Lower lobe of right lung (tissue), 2 donors: ENCODE measurements around the gene SSBP2. TPM values are rescaled to one million over a fixed set of nuclear protein-coding genes. Genes with fewer than 3 reads are reported as not detected.

ENCODE experiments used
- ATAC-seq, 2 donors: fragments of 200-7000 bp; cut with Tn5 transposase; one replicate each; pipeline ENCODE4 v1.9.1; 2020 to 2022; ENCODE audit warnings: mild to moderate bottlenecking in 2 of 2, moderate library complexity in 2 of 2
- DNase-seq: peaks from one replicate; pipeline ENCODE4 v3.0.0-alpha.2; 2020
- H3K27ac ChIP-seq: fragments of 200-600 bp; one replicate; pipeline ENCODE4 v1.8.0; 2022
- H3K27me3 ChIP-seq: fragments of 200-600 bp; one replicate; pipeline ENCODE4 v1.8.0; 2022; ENCODE audit warnings: low read depth
- H3K36me3 ChIP-seq: fragments of 200-600 bp; one replicate; pipeline ENCODE4 v1.8.0; 2022; ENCODE audit warnings: mild to moderate bottlenecking
- H3K4me1 ChIP-seq: fragments of 200-600 bp; one replicate; pipeline ENCODE4 v1.8.0; 2022
- H3K4me3 ChIP-seq: fragments of 200-600 bp; one replicate; pipeline ENCODE4 v1.8.0; 2022; ENCODE audit warnings: mild to moderate bottlenecking
- H3K9me3 ChIP-seq: fragments of 200-600 bp; one replicate; pipeline ENCODE4 v1.8.0; 2022
- intact Hi-C: fragments of 100-400 bp; cut with DNase I; formaldehyde crosslinking; loops from one replicate; pipeline ENCODE4 v1.11.0; 2022
- total RNA-seq: library from RNA; stranded (reverse); fragmentation: NEBNext Ultra II Directional; extraction: Animal tissue kit (Norgen Biotek cat#: 25700); gene quantifications from one replicate; pipeline ENCODE4 v1.2.1, GENCODE V29; 2021
- TF ChIP-seq, protein P1 (sequence below): fragments of 200-600 bp; IDR thresholded peaks from one replicate; pipeline ENCODE4 v1.8.0; 2022; ENCODE audit warnings: antibody characterized with exemption, mild to moderate bottlenecking
- donor health status: DM: no; HTN: yes; CAD: no; lungs with severe emphysema.

Gene SSBP2
- total RNA-seq, 1 donor from 2014 or later, result 41.1 TPM

DNA sequence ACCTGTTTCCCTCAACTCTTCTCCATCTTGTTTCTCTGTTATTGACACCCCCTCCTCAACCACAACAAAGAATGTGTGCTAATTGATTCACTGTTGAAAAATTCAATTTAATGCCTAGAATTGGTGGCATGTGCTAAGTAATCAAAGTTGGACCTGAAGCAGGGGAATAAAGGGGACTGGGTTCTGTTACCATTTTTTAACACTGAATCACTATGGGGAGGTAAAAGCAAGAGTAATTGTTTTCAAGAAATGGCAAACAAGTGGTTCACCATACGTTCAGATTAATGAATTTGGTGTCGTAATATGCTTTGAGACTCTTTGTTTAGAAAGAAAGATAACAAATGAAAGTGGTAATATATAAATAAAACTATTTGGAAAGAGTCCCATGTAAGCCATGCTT is 17.0 kb upstream of the SSBP2 start:
- H3K4me3 ChIP-seq, result no peak overlapping the region
- no peak overlapping the region for H3K27ac ChIP-seq
- intact Hi-C loops, result no loop called here
- no peaks in the 10 kb centered on the region for H3K27me3 ChIP-seq
- H3K4me1 ChIP-seq, result peaks cover 5% of the 10 kb centered on the region
- no peaks in the 10 kb centered on the region for H3K9me3 ChIP-seq
- H3K36me3 ChIP-seq, result no peaks in the 10 kb centered on the region
- no peak for DNase-seq
- no peak for ATAC-seq
- TF ChIP-seq, protein P1, sequence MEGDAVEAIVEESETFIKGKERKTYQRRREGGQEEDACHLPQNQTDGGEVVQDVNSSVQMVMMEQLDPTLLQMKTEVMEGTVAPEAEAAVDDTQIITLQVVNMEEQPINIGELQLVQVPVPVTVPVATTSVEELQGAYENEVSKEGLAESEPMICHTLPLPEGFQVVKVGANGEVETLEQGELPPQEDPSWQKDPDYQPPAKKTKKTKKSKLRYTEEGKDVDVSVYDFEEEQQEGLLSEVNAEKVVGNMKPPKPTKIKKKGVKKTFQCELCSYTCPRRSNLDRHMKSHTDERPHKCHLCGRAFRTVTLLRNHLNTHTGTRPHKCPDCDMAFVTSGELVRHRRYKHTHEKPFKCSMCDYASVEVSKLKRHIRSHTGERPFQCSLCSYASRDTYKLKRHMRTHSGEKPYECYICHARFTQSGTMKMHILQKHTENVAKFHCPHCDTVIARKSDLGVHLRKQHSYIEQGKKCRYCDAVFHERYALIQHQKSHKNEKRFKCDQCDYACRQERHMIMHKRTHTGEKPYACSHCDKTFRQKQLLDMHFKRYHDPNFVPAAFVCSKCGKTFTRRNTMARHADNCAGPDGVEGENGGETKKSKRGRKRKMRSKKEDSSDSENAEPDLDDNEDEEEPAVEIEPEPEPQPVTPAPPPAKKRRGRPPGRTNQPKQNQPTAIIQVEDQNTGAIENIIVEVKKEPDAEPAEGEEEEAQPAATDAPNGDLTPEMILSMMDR, result no peak

GRCh38 chr5:81767097-81767496 is 16.2 kb upstream of the SSBP2 start:
- H3K4me3 ChIP-seq, result no peak overlapping the region

DNA sequence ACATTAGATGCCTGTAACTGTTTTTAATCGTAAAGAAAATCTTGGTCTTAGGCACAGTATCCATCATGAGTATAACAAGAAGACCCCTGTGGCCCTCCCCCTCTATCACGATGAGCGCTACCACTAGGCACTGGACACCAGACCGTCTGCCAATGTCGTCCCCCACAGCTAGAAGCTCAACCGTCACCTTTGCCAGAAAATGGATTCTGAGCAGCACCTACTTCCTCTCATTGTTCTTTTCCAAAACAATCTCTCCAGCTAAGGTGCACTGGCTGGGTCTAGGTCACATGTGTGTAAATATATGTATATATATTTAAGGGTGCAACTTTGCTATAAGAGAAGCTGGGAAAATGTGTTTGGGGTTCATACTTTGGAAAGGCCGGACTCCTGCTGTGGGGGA is 15.7 kb upstream of the SSBP2 start:
- H3K4me3 ChIP-seq, result no peak overlapping the region
- DNase-seq, result no peak
- no peaks in the 10 kb centered on the region for H3K36me3 ChIP-seq
- H3K4me1 ChIP-seq, result peaks cover 7% of the 10 kb centered on the region
- H3K27me3 ChIP-seq, result no peaks in the 10 kb centered on the region
- no peak for ATAC-seq
- intact Hi-C loops, result no loop called here
- TF ChIP-seq, protein P1, result no peak
- no peaks in the 10 kb centered on the region for H3K9me3 ChIP-seq
- no peak overlapping the region for H3K27ac ChIP-seq

More at GRCh38 chr5:81767097-81767496, 16.2 kb upstream of the SSBP2 start:
- Histone ChIP-seq H3K36me3 (no peaks in the 10 kb centered on the region), H3K27ac (no peak overlapping the region), H3K4me1 (peaks cover 7% of the 10 kb centered on the region), H3K27me3 (no peaks in the 10 kb centered on the region), H3K9me3 (no peaks in the 10 kb centered on the region)
- no peak for ATAC-seq
- intact Hi-C loops, result no loop called here
- TF ChIP-seq, protein P1, result no peak
- DNase-seq, result no peak

DNA sequence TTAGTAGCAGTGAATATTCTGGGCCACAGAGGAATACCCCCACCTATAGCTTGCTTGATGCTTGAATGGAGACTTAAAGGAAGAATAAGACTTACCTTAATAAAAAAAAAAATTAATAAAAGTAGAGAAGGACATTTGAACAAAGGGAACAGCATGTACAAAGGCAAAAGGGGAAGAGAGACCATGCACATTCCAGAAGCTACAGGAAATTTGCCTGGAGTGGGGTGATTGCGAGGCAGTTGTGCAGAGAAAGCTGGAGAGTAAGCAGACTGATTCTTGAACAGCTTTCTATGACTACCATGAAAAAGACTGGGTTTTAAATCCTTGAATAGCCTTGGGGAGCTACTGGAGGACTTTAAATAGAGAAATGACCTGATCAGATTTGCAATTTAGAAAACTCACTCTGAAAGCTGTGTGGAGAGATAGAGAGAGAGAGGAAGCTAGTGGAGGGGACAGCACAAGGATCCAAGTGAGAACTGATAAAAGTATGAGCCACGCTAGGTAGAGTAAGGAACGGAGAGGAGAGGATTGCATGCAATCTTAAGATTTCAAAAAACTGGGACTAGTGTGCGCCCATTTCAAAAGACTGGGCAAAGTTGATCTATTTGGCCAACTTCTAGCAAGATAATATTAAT is 12.5 kb upstream of the SSBP2 start:
- no peaks in the 10 kb centered on the region for H3K27me3 ChIP-seq
- H3K9me3 ChIP-seq, result no peaks in the 10 kb centered on the region
- DNase-seq, result no peak
- no peaks in the 10 kb centered on the region for H3K36me3 ChIP-seq
- no peak overlapping the region for H3K27ac ChIP-seq
- no peak for ATAC-seq
- peaks cover 7% of the 10 kb centered on the region for H3K4me1 ChIP-seq
- no peak overlapping the region for H3K4me3 ChIP-seq
- intact Hi-C loops, result no loop called here
- TF ChIP-seq, protein P1, result no peak

DNA sequence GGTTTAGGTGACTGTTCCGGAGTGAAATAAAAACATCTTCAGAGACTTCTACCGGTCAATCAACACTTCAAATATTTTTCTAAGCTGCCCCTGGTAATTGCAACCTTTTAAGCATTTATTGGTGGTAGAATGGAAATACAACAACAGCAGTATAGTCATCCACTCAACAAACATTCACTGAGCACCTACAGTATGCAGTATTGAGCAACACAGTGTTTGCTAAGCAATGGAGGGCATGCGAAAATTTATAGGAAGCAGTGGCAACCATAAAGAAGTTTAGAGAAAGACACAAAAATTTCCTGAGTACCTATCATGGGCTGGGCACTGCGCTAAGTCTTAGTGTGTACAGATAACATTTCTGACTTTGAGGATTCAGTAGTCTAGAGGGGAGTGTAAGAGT is 12.0 kb upstream of the SSBP2 start:
- Histone ChIP-seq H3K4me3 (no peak overlapping the region), H3K9me3 (no peaks in the 10 kb centered on the region), H3K4me1 (peaks cover 7% of the 10 kb centered on the region), H3K27ac (no peak overlapping the region), H3K36me3 (no peaks in the 10 kb centered on the region), H3K27me3 (no peaks in the 10 kb centered on the region)
- DNase-seq, result no peak
- TF ChIP-seq, protein P1, result no peak
- intact Hi-C loops, result no loop called here
- no peak for ATAC-seq
